Skeletal muscle tissue (tissue), 4 donors: ENCODE results near the gene HYKK. TPM values are rescaled to one million over a fixed set of nuclear protein-coding genes. Genes with fewer than 3 reads are reported as not detected.

Experiments used
- H3K27ac ChIP-seq: one replicate; pipeline ENCODE4 v1.7.0; 2013; ENCODE audit warnings: mild to moderate bottlenecking, low read depth, low read length, inconsistent platforms
- H3K27me3 ChIP-seq, 3 donors: one replicate each; pipeline ENCODE4 v1.7.0; 2013; ENCODE audit warnings: low read length in 3 of 3; ENCODE audit not compliant: control insufficient read depth in 3 of 3, insufficient read depth in 3 of 3
- H3K36me3 ChIP-seq, 3 donors: one replicate each; pipeline ENCODE4 v1.7.0; 2013; ENCODE audit warnings: low read length in 3 of 3; ENCODE audit not compliant: control insufficient read depth in 3 of 3, insufficient read depth in 3 of 3
- H3K4me1 ChIP-seq, 3 donors: one replicate each; pipeline ENCODE4 v1.7.0; 2013; ENCODE audit warnings: low read length in 3 of 3, mild to moderate bottlenecking in 3 of 3; ENCODE audit not compliant: control insufficient read depth in 3 of 3, insufficient read depth in 3 of 3
- H3K4me3 ChIP-seq, 3 donors: one replicate each; pipeline ENCODE4 v1.7.0; 2013; ENCODE audit warnings: low read length in 3 of 3
- H3K9ac ChIP-seq, 3 donors: one replicate each; pipeline ENCODE4 v1.7.0; 2013; ENCODE audit warnings: low read length in 3 of 3, mild to moderate bottlenecking in 3 of 3, moderate library complexity in 2 of 3, low read depth in 1 of 3
- H3K9me3 ChIP-seq, 3 donors: one replicate each; pipeline ENCODE4 v1.7.0; 2013; ENCODE audit warnings: low read length in 3 of 3; ENCODE audit not compliant: control insufficient read depth in 3 of 3
- total RNA-seq: library from RNA; depleted of rRNA; stranded (reverse); fragments of >200 nt; gene quantifications from one replicate; pipeline ENCODE4 v1.2.3, GENCODE V29; 2014
- donor health status: Osteomylitis.

Gene HYKK
- total RNA-seq, result 3.7 TPM

GRCh38 chr15:78506971-78507830 lies at the start of gene HYKK:
HYKK (plus strand) TSS chr15:78507577; CDS start chr15:78513089, 5,512 bp downstream.
- H3K4me1 ChIP-seq, result peaks cover 7 to 17% (median 11%) of the 10 kb centered on the region in 3 donors
- H3K36me3 ChIP-seq, result no peaks in the 10 kb centered on the region
- H3K27ac ChIP-seq, result peak within 1 kb of the TSS; percentile 49
- no peaks in the 10 kb centered on the region for H3K9me3 ChIP-seq
- H3K4me3 ChIP-seq, result peak within 1 kb of the TSS; percentile 65 to 99 (median 96)
- H3K27me3 ChIP-seq, result no peaks in the 10 kb centered on the region
- peak within 1 kb of the TSS; percentile 77 to 87 (median 78) for H3K9ac ChIP-seq

GRCh38 chr15:78460737-78461136 lies 46.6 kb upstream of the HYKK start:
- H3K27ac ChIP-seq, result no peak overlapping the region
- peaks cover 3 to 20% (median 19%) of the 10 kb centered on the region in 3 donors for H3K36me3 ChIP-seq
- no peaks in the 10 kb centered on the region for H3K27me3 ChIP-seq
- no peaks in the 10 kb centered on the region for H3K9me3 ChIP-seq
- H3K4me3 ChIP-seq, result no peak overlapping the region
- peaks cover 11 to 28% (median 20%) of the 10 kb centered on the region in 3 donors for H3K4me1 ChIP-seq
- no peak overlapping the region for H3K9ac ChIP-seq

GRCh38 chr15:78461171-78461888 lies 46.0 kb upstream of the HYKK start:
- Histone ChIP-seq H3K9me3 (no peaks in the 10 kb centered on the region), H3K9ac (no peak overlapping the region), H3K27ac (no peak overlapping the region), H3K4me1 (peaks cover 6 to 23% (median 14%) of the 10 kb centered on the region in 3 donors), H3K36me3 (peaks cover 3 to 22% (median 20%) of the 10 kb centered on the region in 3 donors), H3K27me3 (no peaks in the 10 kb centered on the region), H3K4me3 (no peak overlapping the region)

- H3K9me3 ChIP-seq, result no peaks in the 10 kb centered on the region
- no peaks in the 10 kb centered on the region for H3K27me3 ChIP-seq
- peaks cover 17 to 56% (median 55%) of the 10 kb centered on the region in 3 donors for H3K36me3 ChIP-seq
- no peak overlapping the region for H3K27ac ChIP-seq
- H3K4me3 ChIP-seq, result no peak overlapping the region
- H3K4me1 ChIP-seq, result peaks cover 0 to 5% (median 0%) of the 10 kb centered on the region in 3 donors
- no peak overlapping the region for H3K9ac ChIP-seq
Observed at GRCh38 chr15:78469031-78469430, 38.3 kb upstream of the HYKK start.

- no peak overlapping the region for H3K9ac ChIP-seq
- H3K4me3 ChIP-seq, result no peak overlapping the region
- peaks cover 18 to 41% (median 40%) of the 10 kb centered on the region in 3 donors for H3K36me3 ChIP-seq
Observed at GRCh38 chr15:78477295-78477694, 30.1 kb upstream of the HYKK start.

GRCh38 chr15:78479650-78480049 lies 27.7 kb upstream of the HYKK start:
- Histone ChIP-seq H3K36me3 (peaks cover 15 to 40% (median 38%) of the 10 kb centered on the region in 3 donors), H3K9me3 (no peaks in the 10 kb centered on the region), H3K27ac (no peak overlapping the region)

More at GRCh38 chr15:78477295-78477694, 30.1 kb upstream of the HYKK start:
- H3K9me3 ChIP-seq, result no peaks in the 10 kb centered on the region
- H3K4me1 ChIP-seq, result no peaks in the 10 kb centered on the region
- H3K27ac ChIP-seq, result no peak overlapping the region
- no peaks in the 10 kb centered on the region for H3K27me3 ChIP-seq

GRCh38 chr15:78481917-78482316 lies 25.5 kb upstream of the HYKK start:
- no peak overlapping the region for H3K4me3 ChIP-seq
- H3K36me3 ChIP-seq, result peaks cover 15 to 48% (median 45%) of the 10 kb centered on the region in 3 donors
- H3K27me3 ChIP-seq, result no peaks in the 10 kb centered on the region
- no peaks in the 10 kb centered on the region for H3K4me1 ChIP-seq
- H3K9me3 ChIP-seq, result no peaks in the 10 kb centered on the region
- H3K27ac ChIP-seq, result no peak overlapping the region
- H3K9ac ChIP-seq, result no peak overlapping the region

More at GRCh38 chr15:78479650-78480049, 27.7 kb upstream of the HYKK start:
- no peaks in the 10 kb centered on the region for H3K4me1 ChIP-seq
- no peak overlapping the region for H3K9ac ChIP-seq
- no peak overlapping the region for H3K4me3 ChIP-seq
- H3K27me3 ChIP-seq, result no peaks in the 10 kb centered on the region

GRCh38 chr15:78492872-78493271 lies 14.5 kb upstream of the HYKK start:
- Histone ChIP-seq H3K4me3 (no peak overlapping the region), H3K4me1 (no peaks in the 10 kb centered on the region), H3K9me3 (no peaks in the 10 kb centered on the region), H3K9ac (no peak overlapping the region), H3K27me3 (no peaks in the 10 kb centered on the region), H3K36me3 (peaks cover 24 to 63% (median 52%) of the 10 kb centered on the region in 3 donors), H3K27ac (no peak overlapping the region)

GRCh38 chr15:78501857-78502256 lies 5.5 kb upstream of the HYKK start:
- H3K36me3 ChIP-seq, result peaks cover 4 to 25% (median 8%) of the 10 kb centered on the region in 3 donors
- no peak overlapping the region for H3K9ac ChIP-seq
- no peak overlapping the region for H3K27ac ChIP-seq
- H3K4me1 ChIP-seq, result peaks cover 0 to 2% (median 1%) of the 10 kb centered on the region in 3 donors
- H3K27me3 ChIP-seq, result no peaks in the 10 kb centered on the region
- H3K9me3 ChIP-seq, result no peaks in the 10 kb centered on the region
- H3K4me3 ChIP-seq, result no peak overlapping the region
